Measurements from ENCODE around the gene IQCM. TPM values are rescaled to one million over a fixed set of nuclear protein-coding genes. Genes with fewer than 3 reads are reported as not detected.

The IQCM gene
- total and polyA plus RNA-seq, 10 of the 15 experiments (the other 5 are each of a cell fraction or from before 2014, with no cell fraction given): not detected

- Histone ChIP-seq H3K27me3 (replicated peaks in 1 of 2; ENCODE audit: control insufficient read depth in 2 of 2, insufficient read depth in 2 of 2, low read length in 1 of 2) (no peaks in the 10 kb centered on the region), H4K20me1 (ENCODE audit: control insufficient read depth, insufficient read depth) (no peaks in the 10 kb centered on the region), H2AFZ (ENCODE audit: control insufficient read depth, low read depth, low read length) (no peak overlapping the region), H3K36me3 (ENCODE audit: control insufficient read depth in 2 of 2, insufficient read depth in 2 of 2, low read length in 1 of 2) (no peaks in the 10 kb centered on the region), H3K4me3 (no peak overlapping the region), H3K79me2 (ENCODE audit: control insufficient read depth, insufficient read depth, low read length) (no peaks in the 10 kb centered on the region), H3K4me1 (ENCODE audit: control insufficient read depth, insufficient read depth, low read length) (no peaks in the 10 kb centered on the region), H3K27ac (ENCODE audit: control insufficient read depth, insufficient read depth) (no peak overlapping the region), H3K9ac (ENCODE audit: control insufficient read depth, insufficient read depth, low read length) (no peak overlapping the region), H3K9me3 (replicated peaks; ENCODE audit: control insufficient read depth, insufficient read depth, low read length) (no peaks in the 10 kb centered on the region), H3K4me2 (ENCODE audit: control insufficient read depth, insufficient read depth) (no peak overlapping the region)
- DNase-seq (ENCODE audit: low read depth, low spot score): no peak
- WGBS (ENCODE audit: insufficient coverage, insufficient replicate concordance, low lambda C conversion rate, missing lambda C conversion rate): 0% methylated on average over 1 of the region's 1 CpG
- no TSS peak for BruUV-seq (replicated peaks)
- POLR2A ChIA-PET: no interaction called here
- no peak for ATAC-seq
- FAIRE-seq: no peak
- intact Hi-C loops (cut with micrococcal nuclease; ENCODE audit: unreplicated experiment): no loop called here
- SMC1A ChIA-PET (ENCODE audit: uncharacterized antibody, unreplicated experiment): interaction anchor here (0.8 kb wide), 1 partner anchor 12 kb away, joined by 3 read pairs; no protein-coding TSS in a partner anchor
- in situ Hi-C loops (cut with MboI): no loop called here
- CTCF ChIA-PET: interaction anchor here (1.6 kb wide), 1 partner anchor 8 kb away, joined by 3 read pairs; no protein-coding TSS in a partner anchor
- RAD21 ChIA-PET (ENCODE audit: unreplicated experiment): no interaction called here
- no peak for TF ChIP-seq NKRF (conservative IDR thresholded peaks at IDR 0.05)
- TF ChIP-seq RAD21 (IDR thresholded peaks at IDR 0.05; ENCODE audit: insufficient read depth, low read depth, low read length): no peak
- TF ChIP-seq MXI1 (IDR thresholded peaks at IDR 0.05; ENCODE audit: low read depth, low read length): no peak
- TF ChIP-seq TCF7 (IDR thresholded peaks at IDR 0.05; ENCODE audit: borderline replicate concordance): no peak
- no peak for TF ChIP-seq IKZF2 (IDR thresholded peaks at IDR 0.05)
- no peak for TF ChIP-seq LARP7 (IDR thresholded peaks at IDR 0.05)
- no peak for TF ChIP-seq CTCF (IDR thresholded peaks at IDR 0.05 in 2 of 3, conservative IDR thresholded peaks at IDR 0.05 in 1 of 3; ENCODE audit: control insufficient read depth in 2 of 3, extremely low read depth in 1 of 3, insufficient read depth in 1 of 3, low read depth in 3 of 3, low read length in 3 of 3)
- TF ChIP-seq ZNF687 (IDR thresholded peaks at IDR 0.05): no peak
- TF ChIP-seq RELB (IDR thresholded peaks at IDR 0.05; ENCODE audit: low read depth): no peak
- TF ChIP-seq E2F8 (IDR thresholded peaks at IDR 0.05; ENCODE audit: low read depth, partially characterized antibody): no peak
These were observed 184.0 kb downstream of the IQCM start for GRCh38 chr4:149631629-149632028.
